Neural cell (in vitro differentiated cells): ENCODE results near the gene NTN5.

Source experiments
- CTCF ChIP-seq: fragments of 450-650 bp; IDR thresholded peaks from 2 replicates; pipeline ENCODE4 v1.5.1; 2014; ENCODE audit warnings: antibody characterized with exemption, mild to moderate bottlenecking, moderate library complexity; ENCODE audit not compliant: poor library complexity, severe bottlenecking
- EP300 ChIP-seq: fragments of 450-650 bp; conservative IDR thresholded peaks from 2 replicates; pipeline ENCODE4 v1.6.1; 2014; ENCODE audit warnings: antibody characterized with exemption, mild to moderate bottlenecking, moderate library complexity; ENCODE audit not compliant: poor library complexity, severe bottlenecking
- EZH2 ChIP-seq: fragments of 200-600, 300-800 bp; shearing (Covaris generic), sonication (generic); IDR thresholded peaks from 2 replicates; pipeline ENCODE4 v1.6.1; 2014; ENCODE audit warnings: antibody characterized with exemption, low read length, borderline replicate concordance, mild to moderate bottlenecking; ENCODE audit not compliant: insufficient read depth, poor library complexity, severe bottlenecking
- POLR2AphosphoS5 ChIP-seq: IDR thresholded peaks from 2 replicates; pipeline ENCODE4 v1.6.1; 2012
- REST ChIP-seq: IDR thresholded peaks from 2 replicates; pipeline ENCODE4 v1.6.1; 2012; ENCODE audit warnings: borderline replicate concordance

GRCh38 chr19:48637948-48638830 is 34.6 kb downstream of the NTN5 start:
- TF ChIP-seq POLR2AphosphoS5 (peak; percentile 71), CTCF (peak; percentile 47), EZH2 (no peak), REST (peak; percentile 61), EP300 (no peak)
